ENCODE data around the gene MTARC2.

GRCh38 chr1:220710333-220710732 lies 37.8 kb upstream of the MTARC2 start:
- no peak for TF ChIP-seq CTCF (IDR thresholded peaks at IDR 0.05)
- TF ChIP-seq POLR2A (IDR thresholded peaks at IDR 0.05; ENCODE audit: low read depth): no peak

Data from esophagus muscularis mucosa (tissue), 3 donors.